Suppressor macrophage treated with lipopolysaccharide for 4 hours (primary cell): ENCODE measurements around the gene CYP3A4.

Experiments
- DNase-seq: peaks from one replicate; pipeline ENCODE4 v3.0.0-alpha.2; 2020

The CYP3A4 gene

GRCh38 chr7:99719996-99720769 lies 63.8 kb downstream of the CYP3A4 start:
- no peak for DNase-seq

- DNase-seq, result no peak
Measured at GRCh38 chr7:99713995-99714570, 69.9 kb downstream of the CYP3A4 start.

- no peak for DNase-seq
Measured at GRCh38 chr7:99709838-99710578, 74.0 kb downstream of the CYP3A4 start.

- no peak for DNase-seq
Measured at GRCh38 chr7:99709260-99709659, 74.7 kb downstream of the CYP3A4 start.

- no peak for DNase-seq
Measured at GRCh38 chr7:99707096-99707495, 76.9 kb downstream of the CYP3A4 start.
